K562 (cell line): ENCODE data around the gene OXA1L. TPM values are rescaled to one million over a fixed set of nuclear protein-coding genes. Genes with fewer than 3 reads are reported as not detected.

Source experiments
- ATAC-seq: fragments of 200-7000 bp; cut with Tn5 transposase; 3 replicates; pipeline ENCODE4 v1.9.1; 2020; ENCODE audit warnings: moderate library complexity
- BruUV-seq: library from RNA; stranded (reverse); fragments of 400-500 nt; replicated peaks from 2 replicates; lab custom pipeline; 2021; lab: Mats Ljungman, UMichigan
- CTCF ChIA-PET: fragments of 300-600 bp; formaldehyde crosslinking; extraction: SDS; loops from one replicate; lab custom pipeline; 2021; ENCODE audit warnings: low intra/inter-chr PET ratio; lab: Yijun Ruan, JAX
- POLR2A ChIA-PET: fragments of 300-600, 350-650 bp; sonication (Branson Sonifier 250); formaldehyde crosslinking; extraction: SDS; loops from one replicate; lab custom pipeline; 2021; ENCODE audit warnings: antibody characterized with exemption, inconsistent platforms; lab: Yijun Ruan, JAX
- DNase-seq, 4 experiments: peaks; one replicate each; pipeline versions ENCODE4 v3.0.0 to v3.0.0-alpha.2; 2011 to 2018; ENCODE audit warnings: low spot score in 3 of 4, mixed read lengths in 3 of 4; ENCODE audit errors: extremely low read depth in 1 of 4
- FAIRE-seq: peaks from 2 replicates; lab custom pipeline; 2011; peaks lifted over from hg19 to GRCh38; lab: Jason Lieb, UNC
- H2AFZ ChIP-seq: 2 replicates; pipeline ENCODE4 v1.6.0; 2011; ENCODE audit warnings: low read depth, low read length, control low read depth, inconsistent platforms
- H3K27ac ChIP-seq: fragments of 200-600 bp; 3 replicates; pipeline ENCODE4 v1.8.0; 2011; ENCODE audit warnings: low read depth, mild to moderate bottlenecking, control low read depth, inconsistent platforms, low read length, moderate library complexity, mixed read lengths; ENCODE audit errors: extremely low read depth
- H3K27me3 ChIP-seq, 2 experiments: fragments of 300-600 bp in 1 of 2; 2 replicates in 1 of 2; 3 replicates in 1 of 2; pipeline versions ENCODE4 v1.6.0 to v1.8.0; 2011; ENCODE audit warnings: inconsistent platforms in 2 of 2, low read length in 2 of 2, mild to moderate bottlenecking in 1 of 2, mixed read lengths in 1 of 2, moderate library complexity in 1 of 2; ENCODE audit not compliant: control insufficient read depth in 2 of 2, insufficient read depth in 2 of 2
- H3K36me3 ChIP-seq: fragments of 300-600 bp; 3 replicates; pipeline ENCODE4 v1.8.0; 2011; ENCODE audit warnings: mild to moderate bottlenecking, low read length, inconsistent platforms; ENCODE audit not compliant: control insufficient read depth, insufficient read depth
- H3K4me1 ChIP-seq, 2 experiments: fragments of 200-600 bp in 1 of 2; replicated peaks in 1 of 2; 2 replicates in 1 of 2; 3 replicates in 1 of 2; pipeline versions ENCODE4 v1.5.1 to v1.8.0; 2011; ENCODE audit warnings: inconsistent platforms in 2 of 2, low read length in 2 of 2, mild to moderate bottlenecking in 1 of 2, mixed read lengths in 1 of 2, moderate library complexity in 1 of 2; ENCODE audit not compliant: control insufficient read depth in 2 of 2, insufficient read depth in 2 of 2
- H3K4me2 ChIP-seq: 2 replicates; pipeline ENCODE4 v1.6.1; 2011; ENCODE audit warnings: low read length, control low read depth, inconsistent platforms, mixed read lengths; ENCODE audit not compliant: insufficient read depth
- H3K4me3 ChIP-seq: fragments of 200-600 bp; sonication (generic), shearing (Covaris generic); 2 replicates; pipeline ENCODE4 v1.5.1; 2016; ENCODE audit warnings: control low read depth, inconsistent platforms
- H3K79me2 ChIP-seq: fragments of 200-600 bp; 3 replicates; pipeline ENCODE4 v1.8.0; 2011; ENCODE audit warnings: low read length, inconsistent platforms; ENCODE audit not compliant: control insufficient read depth, insufficient read depth
- H3K9ac ChIP-seq, 2 experiments: 2 replicates each; pipeline versions ENCODE4 v1.6.0 to v1.6.1; 2011; ENCODE audit warnings: low read depth in 2 of 2, low read length in 2 of 2, control low read depth in 1 of 2, inconsistent platforms in 1 of 2, mild to moderate bottlenecking in 1 of 2, mixed read lengths in 1 of 2; ENCODE audit not compliant: insufficient read depth in 1 of 2
- H3K9me1 ChIP-seq: one replicate; pipeline ENCODE4 v1.6.0; 2011; ENCODE audit warnings: inconsistent platforms, mild to moderate bottlenecking, low read length, moderate library complexity; ENCODE audit not compliant: control insufficient read depth, insufficient read depth
- H3K9me3 ChIP-seq: replicated peaks from 2 replicates; pipeline ENCODE4 v1.5.1; 2011; ENCODE audit warnings: low read depth, low read length, inconsistent platforms; ENCODE audit not compliant: control insufficient read depth, insufficient read depth
- H4K20me1 ChIP-seq: replicated peaks from 2 replicates; pipeline ENCODE4 v1.6.1; 2011; ENCODE audit warnings: low read length, inconsistent platforms, mixed read lengths; ENCODE audit not compliant: control insufficient read depth, insufficient read depth
- ATF1 ChIP-seq, 2 experiments: fragments of 450-650 bp in 1 of 2; IDR thresholded peaks; 2 replicates each; pipeline ENCODE4 v1.6.1; 2016; ENCODE audit warnings: missing compliant biosample characterization in 1 of 2, missing genetic modification characterization in 1 of 2
- CBFA2T3 ChIP-seq: fragments of 450-650 bp; IDR thresholded peaks from 2 replicates; pipeline ENCODE4 v1.6.1; 2017
- CHD2 ChIP-seq: IDR thresholded peaks from 2 replicates; pipeline ENCODE4 v1.6.1; 2011; ENCODE audit warnings: low read depth, low read length
- EGR1 ChIP-seq: fragments of 450-650 bp; conservative IDR thresholded peaks from 2 replicates; pipeline ENCODE4 v1.6.1; 2017; ENCODE audit warnings: mild to moderate bottlenecking
- JUND ChIP-seq, 2 experiments: IDR thresholded peaks; 2 replicates in 1 of 2; 3 replicates in 1 of 2; pipeline ENCODE4 v1.6.1; 2011; ENCODE audit warnings: borderline replicate concordance in 2 of 2, low read depth in 2 of 2, low read length in 2 of 2, improper control_type of control experiment in 1 of 2, missing biosample characterization in 1 of 2, missing genetic modification characterization in 1 of 2, missing genetic modification reagents in 1 of 2
- LEF1 ChIP-seq: fragments of 450-650 bp; IDR thresholded peaks from 2 replicates; pipeline ENCODE4 v1.6.1; 2016; ENCODE audit warnings: mild to moderate bottlenecking
- MEIS2 ChIP-seq: fragments of 450-650 bp; IDR thresholded peaks from 2 replicates; pipeline ENCODE4 v1.6.1; 2014; ENCODE audit warnings: mild to moderate bottlenecking; ENCODE audit not compliant: partially characterized antibody
- SMARCA5 ChIP-seq: fragments of 450-650 bp; IDR thresholded peaks from 2 replicates; pipeline ENCODE4 v1.6.1; 2016
- ZNF197 ChIP-seq: fragments of 200-800 bp; sonication (Bioruptor generic); IDR thresholded peaks from 2 replicates; pipeline ENCODE4 v1.6.1; 2016; ENCODE audit warnings: low read depth, missing genetic modification characterization, missing compliant biosample characterization
- ZNF586 ChIP-seq: fragments of 450-650 bp; formaldehyde crosslinking; conservative IDR thresholded peaks from 2 replicates; pipeline ENCODE4 v1.4.0; 2020; ENCODE audit warnings: mild to moderate bottlenecking, moderate library complexity
- WGBS: fragments of 100-300 bp; shearing (Covaris generic); methylation state at CpG from one replicate; pipeline ENCODE4 v1.1.6; 2016; ENCODE audit warnings: low coverage, mixed read lengths; ENCODE audit not compliant: insufficient coverage; ENCODE audit errors: missing lambda C conversion rate; 5-methylcytosine and 5-hydroxymethylcytosine counted together
- in situ Hi-C: fragments of 300-500 bp; cut with MboI; formaldehyde crosslinking; loops from 4 replicates; pipeline ENCODE4 v1.15.0; 2018; ENCODE audit warnings: inconsistent platforms, mixed read lengths
- intact Hi-C: fragments of 100-400 bp; cut with micrococcal nuclease; formaldehyde crosslinking; loops from 2 replicates; pipeline ENCODE4 v1.14.2; 2022
- polyA plus RNA-seq, 8 experiments: library from polyadenylated mRNA; depleted of rRNA in 4 of 8; stranded (reverse) in 5 of 8; unstranded in 3 of 8; fragments of >200 nt; fragmentation: Nextera tagmentation in 2 of 8; fragmentation: Illumina TruSeq in 1 of 8; extraction: Ambion mirVana in 2 of 8; extraction: Trizol in 1 of 8; gene quantifications; 2 replicates each; pipeline versions ENCODE4 v1.2.1 to v1.2.3, GENCODE V29; 2011 to 2014; ENCODE audit warnings: inconsistent platforms in 1 of 8, missing spikeins in 1 of 8
- total RNA-seq, 7 experiments: library from RNA; depleted of rRNA in 6 of 7; stranded (reverse); fragments of >200 nt in 6 of 7; fragmentation: Illumina TruSeq in 2 of 7; extraction: Trizol in 2 of 7; gene quantifications; 2 replicates each; pipeline versions ENCODE4 v1.2.1 to v1.2.3, GENCODE V29; 2011 to 2021; ENCODE audit warnings: low replicate concordance in 1 of 7
- TF ChIP-seq, protein P1 (sequence below): fragments of 450-650 bp; IDR thresholded peaks from 2 replicates; pipeline ENCODE4 v1.6.1; 2016
- TF ChIP-seq, protein P2 (sequence below): sonication (generic); IDR thresholded peaks from 2 replicates; pipeline ENCODE4 v1.6.1; 2016
- TF ChIP-seq, protein P3 (sequence below): fragments of 450-650 bp; formaldehyde crosslinking; conservative IDR thresholded peaks from 2 replicates; pipeline ENCODE4 v1.4.0; 2022; ENCODE audit warnings: mild to moderate bottlenecking, missing genetic modification characterization

OXA1L gene
- total and polyA plus RNA-seq, 9 of the 15 experiments (the other 6 are each of a cell fraction or from before 2014, with no cell fraction given) = 100 to 204 (median 145) TPM

DNA sequence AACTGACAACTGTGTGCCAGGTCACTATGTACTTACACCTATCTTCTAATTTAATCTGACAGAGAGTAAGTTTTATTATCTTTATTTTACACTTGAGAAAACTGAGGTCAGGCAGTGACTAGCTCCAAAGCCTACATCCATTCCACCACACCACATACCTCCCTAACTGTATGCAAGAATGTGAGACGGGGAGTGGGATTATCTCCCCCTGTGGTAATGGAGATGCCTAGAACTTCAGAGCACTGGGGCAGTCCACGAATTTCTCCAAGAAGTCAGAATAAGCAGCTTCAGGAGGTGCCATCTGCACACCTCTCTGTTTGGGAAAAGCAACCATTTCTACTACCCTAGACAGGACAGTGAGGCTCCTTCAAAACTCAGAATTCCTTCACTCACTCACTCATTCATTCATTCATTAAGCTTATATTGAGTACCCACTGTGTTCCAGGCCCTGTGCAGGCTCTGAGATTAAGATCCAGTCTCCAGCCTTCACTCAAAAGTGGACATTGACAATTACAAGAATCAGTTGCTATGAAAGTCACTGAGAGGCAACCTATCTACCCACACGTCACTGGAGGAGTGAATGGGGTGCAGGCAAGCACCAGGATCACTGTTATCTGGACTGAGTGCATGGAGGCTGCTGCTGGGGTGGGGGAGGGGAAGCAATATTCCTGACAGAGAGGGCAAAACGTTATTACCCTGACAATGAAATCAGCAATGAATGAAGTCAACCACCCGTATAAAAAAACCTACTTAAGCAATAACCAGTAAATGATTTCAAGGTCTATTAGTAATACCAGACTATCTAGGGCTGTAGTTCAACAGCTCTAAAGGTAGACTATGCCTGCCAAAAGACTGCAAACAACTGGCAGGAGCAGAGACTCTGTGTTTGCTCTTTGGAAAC, 30.8 kb downstream of the OXA1L start:
- Histone ChIP-seq H3K4me1 (peaks cover 15 to 20% of the 10 kb centered on the region in 2 experiments; a peak in 4 of 5 replicates), H3K36me3 (no peaks in the 10 kb centered on the region), H3K27me3 (no peaks in the 10 kb centered on the region), H3K79me2 (no peaks in the 10 kb centered on the region), H4K20me1 (no peaks in the 10 kb centered on the region), H3K9ac (0 out of 4 replicates have a peak overlapping the region, but pooled peaks of 1 of the 2 experiments have one; percentile 3), H3K4me2 (peak overlapping the region; percentile 57), H3K9me3 (no peaks in the 10 kb centered on the region), H3K27ac (no peak overlapping the region; the same call in 2 of the 3 replicates), H3K9me1 (no peaks in the 10 kb centered on the region), H2AFZ (peak overlapping the region; percentile 77), H3K4me3 (no peak overlapping the region)
- ChIA-PET POLR2A (interaction anchor here (0.6 to 1.4 kb wide), 3 partner anchors 10 to 16 kb away, joined by 3 read pairs; no protein-coding TSS in a partner anchor), CTCF (no interaction called here)
- no TSS peak for BruUV-seq
- peak; percentile 90 for FAIRE-seq
- intact Hi-C loops = no loop called here
- DNase-seq = peak; percentile 50 to 79 (median 64)
- in situ Hi-C loops = no loop called here
- WGBS = 7% methylated on average over 5 of the region's 5 CpGs
- peak; percentile 82 for ATAC-seq
- peak; percentile 67 for TF ChIP-seq CBFA2T3
- peak; percentile 70; the same call in 1 of the 2 replicates for TF ChIP-seq LEF1
- TF ChIP-seq SMARCA5 = 0 out of 2 replicates have a peak, but pooled peaks have one; percentile 22
- no peak for TF ChIP-seq ATF1 (CRISPR knock-in tag; IDR thresholded peaks at IDR 0.05)
- TF ChIP-seq ATF1 (tag; IDR thresholded peaks at IDR 0.05) = 0 out of 2 replicates have a peak, but pooled peaks have one; percentile 44
- TF ChIP-seq ZNF197 (CRISPR knock-in tag) = no peak
- TF ChIP-seq, protein P1, sequence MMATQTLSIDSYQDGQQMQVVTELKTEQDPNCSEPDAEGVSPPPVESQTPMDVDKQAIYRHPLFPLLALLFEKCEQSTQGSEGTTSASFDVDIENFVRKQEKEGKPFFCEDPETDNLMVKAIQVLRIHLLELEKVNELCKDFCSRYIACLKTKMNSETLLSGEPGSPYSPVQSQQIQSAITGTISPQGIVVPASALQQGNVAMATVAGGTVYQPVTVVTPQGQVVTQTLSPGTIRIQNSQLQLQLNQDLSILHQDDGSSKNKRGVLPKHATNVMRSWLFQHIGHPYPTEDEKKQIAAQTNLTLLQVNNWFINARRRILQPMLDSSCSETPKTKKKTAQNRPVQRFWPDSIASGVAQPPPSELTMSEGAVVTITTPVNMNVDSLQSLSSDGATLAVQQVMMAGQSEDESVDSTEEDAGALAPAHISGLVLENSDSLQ = peak; percentile 37; the same call in 1 of the 2 replicates
- TF ChIP-seq ZNF586 (CRISPR knock-in tag) = no peak
- TF ChIP-seq JUND (IDR thresholded peaks at IDR 0.05; ENCODE audit: borderline replicate concordance, low read depth, low read length) = 0 out of 2 replicates have a peak, but pooled peaks have one; percentile 56
- TF ChIP-seq JUND (tag; IDR thresholded peaks at IDR 0.05; ENCODE audit: borderline replicate concordance, low read depth, low read length) = no peak
- TF ChIP-seq MEIS2 = peak; percentile 11
- TF ChIP-seq CHD2 = peak; percentile 35; the same call in 1 of the 2 replicates
- TF ChIP-seq, protein P2, sequence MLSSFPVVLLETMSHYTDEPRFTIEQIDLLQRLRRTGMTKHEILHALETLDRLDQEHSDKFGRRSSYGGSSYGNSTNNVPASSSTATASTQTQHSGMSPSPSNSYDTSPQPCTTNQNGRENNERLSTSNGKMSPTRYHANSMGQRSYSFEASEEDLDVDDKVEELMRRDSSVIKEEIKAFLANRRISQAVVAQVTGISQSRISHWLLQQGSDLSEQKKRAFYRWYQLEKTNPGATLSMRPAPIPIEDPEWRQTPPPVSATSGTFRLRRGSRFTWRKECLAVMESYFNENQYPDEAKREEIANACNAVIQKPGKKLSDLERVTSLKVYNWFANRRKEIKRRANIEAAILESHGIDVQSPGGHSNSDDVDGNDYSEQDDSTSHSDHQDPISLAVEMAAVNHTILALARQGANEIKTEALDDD = no peak
- TF ChIP-seq, protein P3, sequence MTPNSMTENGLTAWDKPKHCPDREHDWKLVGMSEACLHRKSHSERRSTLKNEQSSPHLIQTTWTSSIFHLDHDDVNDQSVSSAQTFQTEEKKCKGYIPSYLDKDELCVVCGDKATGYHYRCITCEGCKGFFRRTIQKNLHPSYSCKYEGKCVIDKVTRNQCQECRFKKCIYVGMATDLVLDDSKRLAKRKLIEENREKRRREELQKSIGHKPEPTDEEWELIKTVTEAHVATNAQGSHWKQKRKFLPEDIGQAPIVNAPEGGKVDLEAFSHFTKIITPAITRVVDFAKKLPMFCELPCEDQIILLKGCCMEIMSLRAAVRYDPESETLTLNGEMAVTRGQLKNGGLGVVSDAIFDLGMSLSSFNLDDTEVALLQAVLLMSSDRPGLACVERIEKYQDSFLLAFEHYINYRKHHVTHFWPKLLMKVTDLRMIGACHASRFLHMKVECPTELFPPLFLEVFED = no peak
- peak; percentile 76 for TF ChIP-seq EGR1
